NCI-H146 (cell line): ENCODE measurements around the gene FES.
"Not testable (repeated sequence)": the region's sequence is repeated elsewhere in the genome, so short reads cannot be mapped to it uniquely, and the experiment has no call there.

ENCODE experiments used
- DNase-seq: peaks from one replicate; lab custom pipeline; 2025; lab: John Stamatoyannopoulos, UW

The FES gene

DNA sequence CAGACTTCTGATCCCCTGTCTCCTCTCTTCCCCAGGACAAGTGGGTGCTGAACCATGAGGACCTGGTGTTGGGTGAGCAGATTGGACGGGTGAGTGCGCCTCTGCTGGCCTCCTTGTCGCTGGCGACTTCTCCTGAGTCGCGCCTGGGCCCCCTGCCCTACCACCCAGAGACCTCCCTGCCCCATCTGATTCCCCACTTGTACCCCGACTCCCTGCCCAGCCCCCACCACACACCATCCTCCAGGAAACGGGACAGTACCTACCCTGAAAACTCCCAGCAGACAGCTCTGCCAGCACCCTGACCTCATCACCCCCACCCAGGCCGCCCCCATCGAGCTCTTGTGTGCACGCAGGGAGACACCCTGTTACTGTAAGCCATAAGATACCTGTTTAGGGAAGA, 7.7 kb downstream of the FES start:
- DNase-seq: no peak

GRCh38 chr15:90892498-90893174, 8.3 kb downstream of the FES start:
- DNase-seq: no peak

DNA sequence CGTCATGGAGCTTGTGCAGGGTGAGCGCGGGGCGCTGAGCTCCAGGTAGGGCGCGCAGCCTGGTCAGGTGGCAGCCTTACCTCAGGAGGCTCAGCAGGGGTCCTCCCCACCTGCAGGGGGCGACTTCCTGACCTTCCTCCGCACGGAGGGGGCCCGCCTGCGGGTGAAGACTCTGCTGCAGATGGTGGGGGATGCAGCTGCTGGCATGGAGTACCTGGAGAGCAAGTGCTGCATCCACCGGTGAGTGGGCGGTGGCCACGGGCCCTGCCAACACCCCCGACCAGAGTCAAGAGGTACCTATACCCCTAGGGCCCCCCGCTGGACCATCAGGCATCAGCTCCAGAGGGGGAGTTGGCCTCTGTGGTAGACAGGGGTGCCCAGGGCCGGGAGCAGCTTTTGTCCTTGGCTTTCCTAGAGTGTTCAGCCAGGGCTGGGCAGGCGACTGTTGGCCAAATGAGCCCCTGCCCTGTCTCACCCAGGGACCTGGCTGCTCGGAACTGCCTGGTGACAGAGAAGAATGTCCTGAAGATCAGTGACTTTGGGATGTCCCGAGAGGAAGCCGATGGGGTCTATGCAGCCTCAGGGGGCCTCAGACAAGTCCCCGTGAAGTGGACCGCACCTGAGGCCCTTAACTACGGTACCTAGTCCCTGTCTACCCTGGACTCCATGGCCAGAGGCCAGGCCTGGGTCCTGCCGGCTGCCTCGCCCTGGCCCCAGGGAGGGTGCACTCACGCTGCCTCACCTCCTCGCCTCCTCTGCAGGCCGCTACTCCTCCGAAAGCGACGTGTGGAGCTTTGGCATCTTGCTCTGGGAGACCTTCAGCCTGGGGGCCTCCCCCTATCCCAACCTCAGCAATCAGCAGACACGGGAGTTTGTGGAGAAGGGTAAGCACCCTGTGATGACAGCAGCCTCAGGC, 9.1 kb downstream of the FES start:
- DNase-seq: peak; percentile 69

- DNase-seq: no peak
Measured at GRCh38 chr15:90895571-90896117, 11.3 kb downstream of the FES start.

GRCh38 chr15:90897131-90897655, 12.9 kb downstream of the FES start:
- not testable (repeated sequence) for DNase-seq

DNA sequence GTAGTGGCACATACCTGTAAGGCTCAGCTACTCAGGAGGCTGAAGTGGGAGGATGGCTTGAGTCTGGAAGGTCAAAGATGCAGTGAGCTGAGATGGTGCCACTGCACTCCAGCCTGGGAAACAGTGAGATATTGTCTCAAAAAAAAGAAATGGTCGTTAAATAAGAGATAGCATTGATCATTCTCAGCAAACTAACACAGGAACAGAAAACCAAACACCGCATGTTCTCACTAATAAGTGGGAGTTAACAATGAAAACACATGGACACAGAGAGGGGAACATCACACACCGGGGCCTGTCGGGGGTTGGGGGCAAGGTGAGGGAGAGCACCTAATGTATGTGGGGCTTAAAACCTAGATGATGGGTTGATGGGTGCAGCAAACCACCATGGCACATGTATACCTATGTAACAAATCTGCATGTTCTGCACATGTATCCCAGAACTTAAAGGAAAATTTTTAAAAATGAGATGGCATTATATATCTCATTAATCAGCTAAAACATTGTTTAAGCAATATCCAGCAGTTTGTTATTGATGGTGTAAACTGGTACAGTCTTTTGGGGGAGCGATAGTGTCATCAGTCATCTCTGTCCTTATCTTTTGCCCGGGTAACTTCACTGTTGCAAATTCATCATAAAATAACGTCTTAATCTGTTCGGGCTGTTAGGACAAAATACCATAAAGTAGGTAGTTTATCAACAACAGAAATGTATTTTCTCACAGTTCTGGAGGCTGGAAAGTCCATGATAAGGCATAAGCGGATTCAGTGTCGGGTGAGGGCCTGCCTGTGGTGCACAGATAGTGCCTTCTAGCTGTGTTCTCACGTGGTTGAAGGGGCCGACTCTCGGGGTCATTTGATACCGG, 17.1 kb downstream of the FES start:
- no peak for DNase-seq

DNA sequence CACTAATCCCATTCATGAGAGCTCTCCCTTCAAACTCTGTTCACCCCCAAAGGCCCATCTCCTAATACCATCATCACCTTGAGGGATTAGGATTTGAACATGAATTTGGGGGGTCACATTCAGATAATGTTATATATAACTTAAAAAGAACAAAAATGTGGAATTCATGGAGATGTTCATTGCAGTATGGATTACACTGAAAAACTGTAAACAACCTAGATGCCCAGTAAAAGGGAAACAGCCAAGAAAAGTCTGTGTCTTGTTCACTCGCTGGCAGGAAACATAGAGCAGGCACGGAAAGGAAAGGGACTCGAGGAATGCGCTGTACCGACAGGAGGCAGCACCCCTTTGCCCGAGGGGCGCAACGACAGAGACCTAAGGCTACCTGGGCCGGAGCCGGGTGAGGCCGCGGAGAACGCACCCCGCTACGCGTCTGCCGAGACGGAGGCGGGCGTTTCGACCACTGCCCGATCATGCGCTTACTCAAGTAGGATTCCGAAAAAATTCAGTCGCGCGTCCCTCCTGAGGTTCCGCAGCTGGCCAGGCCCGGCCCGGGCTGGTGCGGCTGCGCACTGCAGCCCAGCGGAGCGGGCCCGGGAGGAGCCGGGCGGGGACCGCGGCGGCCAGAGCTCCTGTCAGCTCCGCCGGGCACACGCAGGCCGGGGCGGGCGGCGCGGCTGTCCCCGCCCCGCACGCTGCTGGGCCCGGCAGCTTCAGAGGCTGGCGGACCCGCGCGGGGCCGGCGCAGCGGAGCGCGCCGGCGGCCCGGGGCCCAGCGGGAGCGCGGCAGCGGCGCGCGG, 17.9 kb downstream of the FES start:
- DNase-seq: peak; percentile 70

DNA sequence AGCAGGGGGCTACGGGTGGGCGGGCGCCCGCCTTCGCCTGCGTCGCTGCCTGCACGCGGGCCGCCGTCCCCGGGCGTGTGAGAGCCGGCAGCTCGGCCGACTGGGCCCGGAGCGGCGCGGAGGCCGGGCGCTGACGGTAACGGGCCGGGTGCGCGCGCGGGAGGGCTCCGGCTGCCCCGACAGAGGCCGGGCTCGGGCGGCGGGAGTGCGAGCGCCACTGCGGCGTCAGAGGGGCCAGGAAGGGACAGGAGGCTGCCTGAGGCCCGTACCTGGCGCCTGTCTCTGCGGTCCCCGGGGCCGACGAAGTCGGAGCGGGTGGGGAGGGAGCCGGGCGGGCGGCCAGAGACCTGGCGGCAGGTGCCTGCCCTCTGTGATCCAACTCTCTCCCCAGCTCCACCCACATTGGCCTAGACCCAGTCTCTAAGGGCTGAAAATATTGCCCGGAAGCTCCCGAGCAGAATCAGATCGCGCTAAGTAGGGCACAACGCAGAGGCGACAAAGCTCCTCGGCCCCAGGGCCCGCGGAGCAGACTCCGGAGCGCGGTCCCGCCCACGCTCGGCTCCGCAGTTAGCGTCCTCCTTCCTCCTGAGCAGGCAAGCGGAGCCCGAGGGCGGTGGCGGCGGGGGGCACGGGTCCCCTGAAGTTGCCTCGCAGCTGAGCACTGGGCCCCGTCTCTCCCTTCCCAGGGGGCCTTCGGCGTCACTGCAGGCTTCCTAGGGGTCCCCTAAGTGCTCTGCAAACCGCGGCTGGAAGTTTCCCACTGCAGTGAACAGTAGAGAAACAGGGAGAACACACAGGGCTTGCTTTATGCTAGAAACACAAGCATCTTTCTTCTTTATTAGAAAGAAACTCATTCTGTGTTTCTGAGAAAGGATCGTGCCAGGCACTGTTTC, 18.8 kb downstream of the FES start, which contains the start of gene MAN2A2:
Gene MAN2A2, plus strand, starts transcription at position 463 of the 893 bp plus-strand sequence. CDS start 906 bp downstream, outside the sequence.
- DNase-seq: peak; percentile 69

DNA sequence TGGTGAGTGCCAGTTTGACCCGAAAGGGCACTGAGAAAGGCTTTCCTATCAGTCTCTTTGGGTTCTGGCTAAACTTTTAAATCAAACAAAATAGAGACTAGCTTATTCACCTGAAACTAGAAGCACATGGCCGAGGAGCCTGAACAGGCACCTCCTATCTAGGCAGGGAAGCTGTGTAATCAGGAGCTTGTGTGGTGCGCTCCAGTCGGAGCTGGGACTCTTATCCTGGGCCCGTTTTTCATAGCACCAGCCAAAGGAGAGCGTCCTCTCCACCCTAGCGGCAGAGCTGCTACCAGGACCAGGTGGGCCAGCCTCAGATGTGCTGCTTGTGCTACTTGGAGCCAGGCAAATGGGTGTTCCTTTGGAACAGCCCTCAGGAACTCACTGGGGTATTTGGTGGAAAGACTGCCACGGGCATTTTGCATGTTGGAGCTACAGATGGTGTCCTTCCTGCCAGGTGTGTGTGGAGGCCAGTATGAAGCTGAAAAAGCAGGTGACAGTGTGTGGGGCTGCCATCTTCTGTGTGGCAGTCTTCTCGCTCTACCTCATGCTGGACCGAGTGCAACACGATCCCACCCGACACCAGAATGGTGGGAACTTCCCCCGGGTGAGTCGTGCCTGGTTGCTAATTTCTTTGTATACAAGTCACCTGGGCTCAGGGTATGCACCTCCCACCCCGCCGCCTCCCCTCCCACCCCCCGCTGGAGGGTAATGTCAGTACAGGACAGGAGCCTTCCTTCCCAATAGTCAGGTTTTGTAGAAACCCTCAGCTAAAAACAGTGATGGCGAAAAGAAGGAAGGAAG, 19.6 kb downstream of the FES start:
- peak; percentile 44 for DNase-seq

GRCh38 chr15:90904746-90905145, 20.4 kb downstream of the FES start:
- no peak for DNase-seq

GRCh38 chr15:90905306-90906180, 21.2 kb downstream of the FES start:
- DNase-seq: no peak

GRCh38 chr15:90906181-90906849, 22.0 kb downstream of the FES start:
- DNase-seq: no peak

- no peak for DNase-seq
Measured at GRCh38 chr15:90907051-90907660, 22.9 kb downstream of the FES start.

- DNase-seq: no peak
Measured at GRCh38 chr15:90907838-90908507, 23.7 kb downstream of the FES start.

DNA sequence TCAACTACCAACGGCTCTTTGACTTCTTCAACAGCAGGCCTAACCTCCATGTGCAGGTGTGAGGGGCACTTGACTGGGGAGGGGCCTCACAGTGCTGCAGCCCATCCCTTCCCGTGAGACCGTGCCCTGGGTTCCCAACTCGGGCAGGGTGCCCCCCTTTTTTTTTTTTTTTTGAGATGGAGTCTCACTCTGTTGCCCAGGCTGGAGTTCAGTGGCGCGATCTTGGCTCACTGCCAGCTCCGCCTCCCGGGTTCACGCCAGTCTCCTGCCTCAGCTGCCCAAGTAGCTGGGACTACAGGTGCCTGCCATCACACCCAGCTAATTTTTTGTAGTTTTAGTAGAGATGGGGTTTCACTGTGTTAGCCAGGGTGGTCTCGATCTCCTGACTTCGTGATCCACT, 25.1 kb downstream of the FES start:
- not testable (repeated sequence) for DNase-seq

DNA sequence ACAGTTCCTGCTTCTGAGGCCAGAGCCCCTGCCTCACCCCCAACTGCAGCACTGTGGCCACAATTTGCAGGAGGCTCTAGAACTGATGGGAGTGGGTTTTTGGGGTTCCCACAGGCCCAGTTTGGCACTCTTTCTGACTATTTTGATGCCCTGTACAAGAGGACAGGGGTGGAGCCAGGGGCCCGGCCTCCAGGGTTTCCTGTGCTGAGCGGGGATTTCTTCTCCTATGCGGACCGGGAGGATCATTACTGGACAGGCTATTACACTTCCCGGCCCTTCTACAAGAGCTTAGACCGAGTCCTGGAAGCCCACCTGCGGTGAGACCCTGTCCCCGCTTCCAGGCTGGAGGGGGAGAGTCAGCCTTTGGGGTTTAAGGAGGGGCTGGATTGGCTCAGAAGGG, 25.7 kb downstream of the FES start:
- no peak for DNase-seq
